ENCODE measurements around the gene TRAPPC2.

Gene TRAPPC2

GRCh38 chrX:13664020-13664419 is 70.4 kb downstream of the TRAPPC2 start:
- no peak for DNase-seq

- DNase-seq = no peak
Observed at GRCh38 chrX:13662355-13662791, 72.0 kb downstream of the TRAPPC2 start.

All from SHP77 (cell line).